GM19099 (cell line): ENCODE data around the gene MYZAP.

Experiments used
- POLR2A ChIP-seq: IDR thresholded peaks from 3 replicates; pipeline ENCODE4 v1.6.1; 2011; ENCODE audit warnings: low read depth; ENCODE audit not compliant: insufficient read length; ENCODE audit errors: extremely low read depth

The MYZAP gene

DNA sequence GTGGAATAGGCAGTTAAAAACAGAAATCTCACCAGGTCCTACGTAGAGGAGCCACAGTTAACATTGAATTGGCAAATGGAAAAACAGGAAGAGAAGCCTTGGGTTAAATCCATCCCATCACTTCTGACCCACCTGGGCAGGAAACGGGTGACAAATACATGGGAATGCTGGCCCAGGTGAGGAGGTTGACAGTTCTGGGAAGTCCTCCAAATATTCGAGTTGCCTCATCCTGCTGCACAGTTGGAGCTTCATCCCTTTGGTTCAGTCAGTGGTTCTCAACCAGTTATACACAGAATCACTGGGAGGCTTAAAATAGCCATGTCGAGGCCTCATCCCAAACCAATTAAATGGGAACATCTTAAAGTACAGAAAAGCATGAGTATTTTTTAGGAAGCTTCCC, 5.3 kb downstream of the MYZAP start:
- TF ChIP-seq POLR2A = no peak

DNA sequence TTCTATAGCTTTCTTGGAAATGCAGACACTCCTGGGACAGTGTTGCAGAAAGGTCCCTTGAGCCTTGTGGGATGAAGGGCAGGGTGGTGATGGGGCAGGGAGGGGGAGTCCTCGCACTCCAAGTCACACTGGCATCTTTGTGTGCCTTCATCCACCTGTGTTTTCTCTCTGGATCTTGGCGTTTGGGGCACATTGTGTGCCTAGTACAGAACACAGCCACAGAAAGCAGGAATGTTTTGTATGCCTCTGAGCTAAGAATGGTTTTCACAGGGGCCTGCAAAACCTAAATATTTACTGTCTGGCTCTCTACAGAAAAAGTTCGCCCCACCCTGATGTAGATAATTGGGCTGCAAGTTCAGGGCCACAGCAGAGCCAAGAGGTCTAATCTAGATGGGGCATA, 5.7 kb downstream of the MYZAP start:
- no peak for TF ChIP-seq POLR2A

DNA sequence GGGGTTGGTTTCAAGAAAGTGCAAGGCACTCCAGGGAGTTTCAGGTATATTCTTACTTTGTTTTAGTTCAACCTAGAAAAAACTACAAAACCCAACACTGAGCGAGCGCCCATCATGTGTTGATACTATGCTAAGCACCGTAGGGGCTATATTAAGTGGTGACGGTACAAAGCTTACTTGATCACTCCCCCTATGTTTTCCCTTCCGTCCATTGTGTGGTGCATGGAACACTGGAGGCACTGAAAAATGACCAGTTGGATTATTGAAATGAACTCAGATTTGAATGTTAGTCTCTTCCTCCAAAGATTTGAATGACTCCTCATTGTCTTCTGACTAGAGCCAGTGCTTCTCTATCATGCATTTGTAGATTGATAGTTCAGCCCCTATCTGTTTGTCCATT, 6.6 kb downstream of the MYZAP start:
- TF ChIP-seq POLR2A = no peak

DNA sequence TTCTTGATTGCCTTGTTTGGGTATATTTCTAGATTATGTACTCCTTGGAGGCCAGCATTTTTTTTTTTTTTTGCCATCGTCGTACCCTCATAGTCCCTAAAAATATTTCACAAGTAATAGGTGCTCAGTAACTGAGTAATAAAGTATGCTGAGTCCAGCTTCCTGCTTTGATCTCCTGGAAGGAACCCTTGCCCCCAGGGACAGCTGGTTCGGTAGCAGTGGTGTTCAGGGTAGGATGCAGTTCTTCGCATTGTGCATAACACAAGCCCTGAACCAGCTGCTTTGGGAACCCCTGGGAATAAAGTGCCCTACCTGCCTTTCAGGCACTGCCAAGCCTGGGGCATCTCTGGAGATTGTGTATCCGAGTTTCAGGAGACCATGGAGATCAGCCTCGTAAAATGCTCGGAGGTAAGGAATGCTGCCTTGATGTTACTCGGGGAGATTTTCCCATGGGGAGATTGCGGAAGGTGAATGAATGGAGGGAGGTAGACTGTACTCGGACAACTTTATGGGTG, 7.6 kb downstream of the MYZAP start:
- no peak for TF ChIP-seq POLR2A

DNA sequence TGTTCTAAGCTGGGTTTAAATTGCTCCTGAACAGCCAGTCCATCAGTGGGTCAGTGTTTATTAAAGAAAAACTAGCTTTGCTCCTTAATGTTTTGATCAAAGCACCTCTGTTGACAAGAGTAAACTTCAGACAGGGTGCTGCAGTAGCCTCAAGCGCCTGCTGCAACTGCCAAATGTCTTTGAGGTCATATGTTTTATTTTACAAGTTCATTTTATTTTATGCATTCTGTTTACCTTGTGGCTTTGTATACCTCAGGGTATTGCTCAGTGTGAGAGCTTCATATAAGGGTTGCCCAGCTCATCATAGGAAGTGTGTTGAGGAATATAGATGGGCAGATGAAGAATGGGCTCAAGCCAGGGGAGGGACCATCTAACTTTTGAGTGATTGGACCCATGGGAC, 8.5 kb downstream of the MYZAP start:
- no peak for TF ChIP-seq POLR2A

DNA sequence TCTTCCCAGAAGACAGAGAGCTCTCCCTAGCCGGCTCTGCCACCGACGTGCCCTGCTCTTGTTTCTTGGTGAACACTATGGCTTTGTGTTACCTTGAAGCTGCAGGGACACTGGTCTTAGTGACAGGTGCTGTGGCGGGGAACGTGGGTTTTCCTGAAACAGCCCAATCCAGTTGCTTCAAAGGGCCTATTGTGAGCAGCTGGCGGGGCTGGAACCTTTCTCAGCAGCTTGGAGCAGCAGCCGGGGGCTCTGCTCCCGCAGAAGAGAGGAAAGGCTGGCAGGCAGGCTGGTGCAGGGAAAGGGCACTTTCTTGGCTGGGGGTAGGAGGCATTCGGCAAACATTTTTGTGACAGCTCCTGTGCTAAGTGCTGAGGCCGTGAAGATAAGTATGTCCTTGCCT, 12.8 kb downstream of the MYZAP start:
- no peak for TF ChIP-seq POLR2A

DNA sequence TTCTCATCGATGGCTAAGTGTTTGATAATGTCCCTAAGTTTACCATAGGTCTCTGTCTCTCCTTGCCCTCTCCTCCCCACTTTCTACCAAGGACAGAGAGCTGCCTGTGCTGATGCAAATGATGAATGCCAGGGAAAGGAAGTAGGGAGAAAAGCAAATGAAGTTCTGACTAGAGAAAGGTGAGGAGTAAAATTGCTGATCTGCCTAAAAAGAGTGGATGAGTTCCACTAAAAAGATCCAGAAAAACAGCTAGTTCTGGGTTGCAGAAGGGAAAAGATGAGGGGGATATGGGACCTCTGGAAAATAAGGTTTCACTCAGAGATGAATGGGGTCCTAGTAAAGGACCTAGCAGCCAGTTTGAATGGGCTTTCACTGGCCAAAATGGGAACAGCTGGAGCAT, 13.8 kb downstream of the MYZAP start:
- no peak for TF ChIP-seq POLR2A

DNA sequence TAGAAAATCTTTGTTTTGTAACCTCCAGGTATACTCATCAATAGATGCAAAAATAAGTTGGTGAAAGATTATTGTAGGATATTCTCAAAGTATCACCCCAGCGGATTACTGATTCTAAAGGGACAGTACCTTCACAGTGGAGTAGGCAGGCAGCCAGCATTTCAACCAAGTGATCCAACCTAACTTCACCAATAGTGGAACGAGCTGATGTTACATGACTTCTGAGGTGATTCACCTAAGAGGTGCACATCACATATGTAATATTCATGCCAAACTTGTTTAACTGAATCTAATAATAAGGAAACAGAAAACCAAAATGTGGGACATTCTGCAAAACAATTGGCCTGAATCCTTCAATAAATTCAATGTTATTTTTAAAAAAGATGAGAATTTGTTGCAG, 14.3 kb downstream of the MYZAP start:
- no peak for TF ChIP-seq POLR2A

DNA sequence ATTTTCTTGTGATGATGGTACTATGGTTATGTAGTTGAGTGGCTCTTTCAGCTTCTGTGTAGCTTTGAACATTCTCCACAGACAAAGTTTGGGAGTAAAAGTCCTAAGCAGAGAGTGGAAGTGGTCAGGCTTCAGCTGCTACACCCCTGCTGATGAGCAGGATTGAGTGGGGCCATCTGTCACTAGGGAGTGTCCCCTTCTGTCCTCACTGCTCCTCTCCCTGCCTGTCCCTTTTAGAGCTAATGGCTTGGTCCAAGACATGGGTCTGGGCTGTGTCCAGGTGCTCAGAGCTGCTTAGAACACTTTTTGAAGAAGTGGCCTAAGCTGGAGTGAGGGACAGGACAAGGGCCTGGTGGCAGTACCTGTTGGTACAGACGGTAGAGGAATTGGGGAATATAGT, 15.1 kb downstream of the MYZAP start:
- no peak for TF ChIP-seq POLR2A

DNA sequence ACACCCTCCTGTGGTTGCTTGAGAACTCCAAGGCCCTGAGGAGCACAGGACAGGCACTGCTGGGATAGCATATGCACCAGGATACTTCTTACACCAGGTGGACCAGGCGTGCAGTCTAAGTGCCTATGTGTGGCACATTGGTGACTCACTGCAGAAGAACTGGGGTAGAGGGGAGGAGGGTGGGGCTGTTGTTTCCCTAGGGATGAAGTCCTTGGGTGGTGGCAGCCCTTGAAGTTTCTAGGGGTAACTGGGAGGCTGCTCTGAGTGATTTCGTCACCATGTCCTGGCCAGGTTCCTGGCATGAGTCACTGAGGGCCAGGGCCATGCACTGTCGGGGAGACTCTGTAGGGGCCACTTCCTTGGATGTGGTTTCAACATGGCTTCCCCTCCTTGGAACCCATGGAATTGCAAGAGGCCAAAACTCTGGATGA, 15.9 kb downstream of the MYZAP start:
- no peak for TF ChIP-seq POLR2A

DNA sequence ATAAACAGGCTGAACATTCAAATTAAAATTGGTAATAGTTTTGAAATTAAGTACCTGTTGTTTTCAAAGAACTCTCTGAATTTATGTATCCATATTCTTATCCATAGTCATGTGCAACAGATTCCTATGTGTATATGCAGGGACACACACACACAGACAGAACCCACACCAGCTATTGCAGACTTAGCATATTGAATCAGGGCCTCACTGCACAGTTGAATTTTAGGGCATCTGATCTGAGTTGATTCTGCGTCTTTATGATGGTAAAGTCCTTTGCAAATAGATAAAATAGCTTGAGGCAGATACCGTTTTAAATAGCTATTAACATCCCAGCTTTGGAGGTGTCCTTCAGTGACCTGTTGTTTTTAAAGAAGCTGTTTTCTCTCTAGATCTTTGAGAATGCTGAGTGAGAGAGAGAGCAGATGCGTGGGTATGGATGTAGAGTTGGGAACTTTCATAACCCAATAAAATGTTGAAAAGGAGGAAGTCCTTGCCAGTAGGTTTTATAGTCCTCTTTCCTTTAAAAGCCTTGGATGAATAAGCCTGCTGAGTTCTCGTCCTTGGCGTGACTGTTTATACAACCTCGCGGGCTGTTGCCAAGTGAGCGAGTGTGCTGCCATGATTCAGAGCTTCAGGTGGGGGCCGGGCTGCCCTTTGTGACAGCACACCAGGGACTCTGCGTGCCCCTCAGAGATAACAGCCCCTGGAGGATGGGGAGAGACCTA, 18.3 kb downstream of the MYZAP start:
- no peak for TF ChIP-seq POLR2A

DNA sequence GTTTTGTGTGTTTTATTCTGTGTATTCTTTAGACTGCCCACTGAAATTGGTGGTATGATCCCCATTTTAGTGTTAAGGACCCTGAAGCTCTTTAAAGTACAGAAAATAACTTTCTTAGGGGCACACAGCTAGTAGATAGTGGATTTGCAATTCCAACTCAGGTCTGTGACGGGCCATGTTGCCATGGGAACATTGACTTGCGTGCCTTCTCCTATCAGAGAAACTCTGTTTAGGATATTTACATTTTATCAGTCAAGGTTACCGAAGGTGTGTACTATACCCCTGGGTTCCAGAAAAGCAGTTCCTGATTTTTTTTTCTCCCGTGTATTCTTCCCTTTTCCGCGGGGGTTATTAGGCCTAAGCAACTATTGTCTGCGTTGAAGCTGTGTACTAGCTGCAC, 19.4 kb downstream of the MYZAP start:
- TF ChIP-seq POLR2A = no peak

DNA sequence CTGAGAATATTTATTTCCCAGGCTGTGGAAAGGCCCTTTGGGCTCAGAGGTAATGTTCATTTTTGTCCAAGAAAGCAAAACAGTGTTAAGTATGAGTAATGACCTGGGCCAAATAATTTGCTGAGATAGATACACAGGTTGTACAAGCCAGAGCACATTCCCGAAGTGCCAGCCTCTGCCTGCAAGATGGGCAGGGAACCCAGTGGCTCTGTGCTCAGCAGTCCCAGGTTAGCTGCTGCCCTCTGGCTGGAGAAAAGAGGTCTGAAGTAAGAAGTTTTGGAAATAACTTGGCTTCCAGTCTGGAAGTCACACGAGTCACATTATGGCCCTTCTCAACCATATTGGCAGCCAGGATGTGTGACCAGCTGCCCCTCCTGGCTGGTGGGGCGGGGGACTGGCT, 20.2 kb downstream of the MYZAP start:
- no peak for TF ChIP-seq POLR2A

DNA sequence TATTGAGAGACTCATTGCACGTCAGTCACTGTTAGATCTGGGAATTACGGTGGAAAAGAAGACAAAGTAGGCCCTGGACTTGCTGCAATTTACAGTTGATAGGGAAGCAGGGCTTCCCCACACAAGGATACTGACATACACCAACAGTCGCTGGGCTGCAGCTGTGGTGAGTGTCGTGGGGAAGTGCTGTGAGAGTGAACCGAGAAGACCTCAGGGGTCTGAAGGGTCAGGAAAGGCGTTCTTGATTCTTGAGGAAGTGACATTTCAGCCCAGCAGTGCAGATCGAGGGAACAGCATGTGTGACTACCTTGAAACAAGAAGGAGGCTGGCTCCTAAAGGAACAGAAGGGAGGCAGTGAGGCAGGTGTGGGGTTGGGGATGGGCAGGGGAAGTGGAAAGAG, 22.5 kb downstream of the MYZAP start:
- no peak for TF ChIP-seq POLR2A

DNA sequence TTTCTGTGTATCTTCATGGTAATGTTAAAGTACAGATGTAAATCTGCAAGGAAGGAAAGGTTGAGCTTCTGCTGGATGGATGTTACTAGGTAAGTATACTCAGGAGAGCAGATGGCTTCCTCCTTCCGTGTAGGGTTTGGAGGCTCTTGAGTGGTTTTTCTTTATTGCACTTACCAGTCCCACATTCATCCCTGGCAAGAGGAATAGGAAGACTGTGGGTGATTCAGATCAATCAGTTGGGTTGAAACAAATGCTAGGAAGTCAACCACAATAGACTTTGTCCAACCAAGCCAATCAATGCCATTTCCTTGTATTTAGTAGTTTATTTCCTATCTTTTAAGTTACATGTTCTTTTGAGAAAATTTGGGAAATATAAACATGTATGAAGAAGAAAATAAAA, 26.6 kb downstream of the MYZAP start:
- no peak for TF ChIP-seq POLR2A

DNA sequence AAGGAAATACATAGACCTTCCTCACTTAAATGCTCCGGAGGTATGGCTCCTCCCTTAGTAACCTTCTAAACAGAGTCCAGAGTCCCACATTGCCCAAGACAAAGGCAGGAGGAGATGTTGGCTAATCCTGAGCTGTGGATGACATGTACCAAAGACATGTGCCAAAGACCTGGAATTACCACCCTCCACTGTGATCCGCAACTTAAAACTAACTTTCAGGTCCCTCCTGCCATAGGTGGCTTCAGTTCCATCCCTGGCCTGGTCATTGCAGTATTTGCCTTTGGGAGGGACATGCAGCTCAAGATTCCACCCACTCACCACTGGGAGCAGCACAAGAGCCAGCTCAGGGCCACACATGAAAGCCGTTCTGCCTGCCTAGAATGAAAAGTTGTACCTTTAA, 28.0 kb downstream of the MYZAP start:
- TF ChIP-seq POLR2A = no peak

DNA sequence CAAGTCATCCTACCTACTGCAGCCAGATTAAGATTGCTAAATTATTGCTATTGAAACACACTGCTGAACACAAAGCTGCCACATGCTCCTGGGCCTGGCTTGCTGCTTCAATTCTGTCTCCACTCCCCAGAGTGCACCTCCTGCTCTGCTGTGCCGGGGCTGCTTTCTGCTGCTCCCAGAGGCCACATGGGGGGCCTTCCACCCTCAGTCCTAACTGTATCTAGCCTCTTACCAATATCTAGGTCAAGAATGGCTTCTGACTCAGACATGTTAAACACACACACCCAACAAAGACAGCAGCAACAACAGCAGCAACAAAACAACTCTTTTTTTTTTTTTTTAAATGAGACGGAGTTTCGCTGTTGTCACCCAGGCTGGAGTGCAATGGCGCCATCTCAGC, 33.0 kb downstream of the MYZAP start:
- TF ChIP-seq POLR2A = no peak

DNA sequence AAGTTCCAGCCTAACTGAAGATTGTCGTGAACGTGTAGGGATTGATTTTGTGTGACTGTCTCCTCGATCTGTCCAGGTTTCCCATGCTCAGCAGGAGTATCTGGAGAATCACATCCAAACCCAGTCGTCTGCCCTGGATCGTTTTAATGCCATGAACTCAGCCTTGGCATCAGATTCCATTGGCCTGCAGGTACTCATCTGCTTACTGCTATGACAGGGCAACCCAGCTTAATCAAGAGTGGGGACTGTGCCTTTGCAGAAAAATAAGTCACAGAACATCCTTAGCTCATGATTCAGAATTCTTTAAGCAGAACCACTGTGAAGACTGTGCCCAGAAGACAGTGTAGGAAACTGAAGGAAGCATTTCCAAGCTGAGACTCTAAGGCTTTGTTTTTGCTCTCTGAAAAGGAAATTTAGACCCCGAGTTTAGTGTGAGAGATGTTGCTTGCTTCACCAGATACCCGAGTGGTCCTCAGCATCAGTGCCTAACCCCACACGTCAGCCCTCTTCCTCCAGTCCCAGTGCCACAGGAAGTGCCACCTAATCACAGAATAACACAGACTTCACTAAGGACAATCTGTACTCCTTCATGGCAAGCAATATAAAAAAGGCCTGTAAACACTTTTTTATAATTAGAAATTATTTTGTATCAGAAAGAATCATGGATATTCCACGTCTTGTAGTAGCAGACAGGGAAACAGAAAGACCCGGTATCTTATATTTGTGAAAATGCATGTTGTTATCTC, 34.2 kb downstream of the MYZAP start:
- no peak for TF ChIP-seq POLR2A
